ENCODE results near the gene TMEM209.

DNA sequence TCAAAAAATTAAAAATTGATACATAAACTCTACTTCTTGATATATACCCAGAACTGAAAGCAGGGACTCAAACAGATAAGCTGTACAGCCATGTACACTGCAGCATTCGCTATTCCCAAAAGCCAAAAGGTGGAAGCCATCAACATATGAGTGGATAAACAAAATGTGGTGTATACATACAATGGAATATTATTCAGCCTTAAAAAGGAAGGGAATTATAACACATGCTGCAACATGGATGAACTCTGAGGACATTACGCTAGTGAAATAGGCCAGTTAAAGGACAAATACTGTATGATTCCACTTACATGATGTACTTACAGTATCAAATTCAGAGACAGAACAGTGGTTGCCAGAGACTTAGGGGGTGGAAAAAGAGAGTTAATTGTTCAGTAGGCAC lies 8.1 kb downstream of the TMEM209 start:
- TF ChIP-seq, protein P1, sequence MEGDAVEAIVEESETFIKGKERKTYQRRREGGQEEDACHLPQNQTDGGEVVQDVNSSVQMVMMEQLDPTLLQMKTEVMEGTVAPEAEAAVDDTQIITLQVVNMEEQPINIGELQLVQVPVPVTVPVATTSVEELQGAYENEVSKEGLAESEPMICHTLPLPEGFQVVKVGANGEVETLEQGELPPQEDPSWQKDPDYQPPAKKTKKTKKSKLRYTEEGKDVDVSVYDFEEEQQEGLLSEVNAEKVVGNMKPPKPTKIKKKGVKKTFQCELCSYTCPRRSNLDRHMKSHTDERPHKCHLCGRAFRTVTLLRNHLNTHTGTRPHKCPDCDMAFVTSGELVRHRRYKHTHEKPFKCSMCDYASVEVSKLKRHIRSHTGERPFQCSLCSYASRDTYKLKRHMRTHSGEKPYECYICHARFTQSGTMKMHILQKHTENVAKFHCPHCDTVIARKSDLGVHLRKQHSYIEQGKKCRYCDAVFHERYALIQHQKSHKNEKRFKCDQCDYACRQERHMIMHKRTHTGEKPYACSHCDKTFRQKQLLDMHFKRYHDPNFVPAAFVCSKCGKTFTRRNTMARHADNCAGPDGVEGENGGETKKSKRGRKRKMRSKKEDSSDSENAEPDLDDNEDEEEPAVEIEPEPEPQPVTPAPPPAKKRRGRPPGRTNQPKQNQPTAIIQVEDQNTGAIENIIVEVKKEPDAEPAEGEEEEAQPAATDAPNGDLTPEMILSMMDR (IDR thresholded peaks at IDR 0.05), result no peak
- TF ChIP-seq NFE2L2 (conservative IDR thresholded peaks at IDR 0.05; ENCODE audit: low read length), result no peak
- no peak for TF ChIP-seq PHF8 (IDR thresholded peaks at IDR 0.05; ENCODE audit: borderline replicate concordance, low read depth)
- no peak for TF ChIP-seq POLR2A (IDR thresholded peaks at IDR 0.05; ENCODE audit: low read length)
- TF ChIP-seq, protein P2, sequence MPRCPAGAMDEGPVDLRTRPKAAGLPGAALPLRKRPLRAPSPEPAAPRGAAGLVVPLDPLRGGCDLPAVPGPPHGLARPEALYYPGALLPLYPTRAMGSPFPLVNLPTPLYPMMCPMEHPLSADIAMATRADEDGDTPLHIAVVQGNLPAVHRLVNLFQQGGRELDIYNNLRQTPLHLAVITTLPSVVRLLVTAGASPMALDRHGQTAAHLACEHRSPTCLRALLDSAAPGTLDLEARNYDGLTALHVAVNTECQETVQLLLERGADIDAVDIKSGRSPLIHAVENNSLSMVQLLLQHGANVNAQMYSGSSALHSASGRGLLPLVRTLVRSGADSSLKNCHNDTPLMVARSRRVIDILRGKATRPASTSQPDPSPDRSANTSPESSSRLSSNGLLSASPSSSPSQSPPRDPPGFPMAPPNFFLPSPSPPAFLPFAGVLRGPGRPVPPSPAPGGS (IDR thresholded peaks at IDR 0.05), result no peak
- no peak for TF ChIP-seq JUNB (IDR thresholded peaks at IDR 0.05)
- TF ChIP-seq RAD21 (conservative IDR thresholded peaks at IDR 0.05 in 1 of 2, IDR thresholded peaks at IDR 0.05 in 1 of 2), result no peak
- TF ChIP-seq ZSCAN20 (CRISPR knock-in tag; IDR thresholded peaks at IDR 0.05), result no peak
- TF ChIP-seq FOXS1 (CRISPR knock-in tag; IDR thresholded peaks at IDR 0.05), result no peak

All from A549 (cell line).